ENCODE results near the gene OMP.

Gene OMP

DNA sequence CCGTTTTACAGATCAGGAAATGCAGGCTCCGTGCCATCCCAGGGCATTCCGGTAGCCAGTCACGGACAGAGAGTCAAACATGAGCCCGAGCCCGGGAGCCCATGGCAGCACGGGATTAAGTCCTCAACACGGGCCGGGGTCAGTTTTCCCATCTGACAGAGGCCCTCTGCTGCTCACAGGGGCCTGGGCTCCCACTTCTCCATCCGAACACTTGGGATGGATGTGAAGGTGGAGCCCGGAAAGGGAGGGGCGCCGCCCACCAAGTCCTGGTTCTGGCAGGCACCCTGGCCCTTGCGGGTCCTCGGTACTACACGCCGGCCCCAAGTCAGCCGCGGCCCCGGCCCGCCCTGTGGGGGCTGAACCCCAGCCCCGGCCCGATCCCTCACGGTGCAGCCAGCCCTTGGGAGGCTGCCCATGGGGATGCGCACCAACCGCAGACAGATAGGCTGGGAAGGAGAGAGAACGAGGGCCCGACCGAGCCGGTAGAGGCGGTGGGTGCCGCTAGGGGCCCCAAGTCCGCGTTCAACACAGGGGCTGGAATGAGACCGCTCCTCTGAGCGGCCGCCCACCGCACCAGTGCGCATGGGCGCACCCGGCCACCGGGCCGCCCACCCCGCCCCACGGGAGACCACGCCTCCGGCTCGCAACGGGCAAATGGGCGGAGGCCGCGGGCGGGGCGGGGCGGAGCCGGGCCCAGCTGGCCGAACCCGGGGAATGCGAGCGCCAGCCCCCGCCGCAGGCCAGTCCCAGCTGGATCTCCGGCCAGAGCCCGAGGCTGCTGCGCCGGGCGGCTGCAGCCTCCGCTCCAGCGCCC lies 36.2 kb upstream of the OMP start, which contains the start of gene CAPN5:
Gene CAPN5 (plus strand): TSS at position 743 of the 814 bp plus-strand sequence. CDS start 17,916 bp downstream, outside the sequence.
- Histone ChIP-seq H3K27me3 (ENCODE audit: insufficient read depth, low read length, poor library complexity, severe bottlenecking) (no peaks in the 10 kb centered on the region), H3K36me3 (ENCODE audit: insufficient read depth, low read length) (no peaks in the 10 kb centered on the region), H3F3A (ENCODE audit: low read depth) (no peaks in the 10 kb centered on the region), H3K9me3 (ENCODE audit: insufficient read depth, low read depth, low read length) (no peaks in the 10 kb centered on the region), H3K79me2 (ENCODE audit: insufficient read depth, low read length) (peaks cover 29% of the 10 kb centered on the region), H3K4me2 (ENCODE audit: low read depth, low read length, poor library complexity, severe bottlenecking) (peak within 1 kb of the TSS; percentile 92), H2AFZ (ENCODE audit: low read length) (peak within 1 kb of the TSS; percentile 94), H3K4me1 (ENCODE audit: insufficient read depth, low read length, poor library complexity, severe bottlenecking) (peaks cover 45% of the 10 kb centered on the region), H3K9me2 (replicated peaks; ENCODE audit: low read depth, low read length) (no peaks in the 10 kb centered on the region), H3K9ac (ENCODE audit: low read depth, low read length, poor library complexity, severe bottlenecking) (peak within 1 kb of the TSS; percentile 75), H4K20me1 (ENCODE audit: insufficient read depth, low read length, poor library complexity, severe bottlenecking) (peaks cover 7% of the 10 kb centered on the region), H3K4me3 (ENCODE audit: low read length, poor library complexity, severe bottlenecking) (peak within 1 kb of the TSS; percentile 87)
- TF ChIP-seq, protein P1, sequence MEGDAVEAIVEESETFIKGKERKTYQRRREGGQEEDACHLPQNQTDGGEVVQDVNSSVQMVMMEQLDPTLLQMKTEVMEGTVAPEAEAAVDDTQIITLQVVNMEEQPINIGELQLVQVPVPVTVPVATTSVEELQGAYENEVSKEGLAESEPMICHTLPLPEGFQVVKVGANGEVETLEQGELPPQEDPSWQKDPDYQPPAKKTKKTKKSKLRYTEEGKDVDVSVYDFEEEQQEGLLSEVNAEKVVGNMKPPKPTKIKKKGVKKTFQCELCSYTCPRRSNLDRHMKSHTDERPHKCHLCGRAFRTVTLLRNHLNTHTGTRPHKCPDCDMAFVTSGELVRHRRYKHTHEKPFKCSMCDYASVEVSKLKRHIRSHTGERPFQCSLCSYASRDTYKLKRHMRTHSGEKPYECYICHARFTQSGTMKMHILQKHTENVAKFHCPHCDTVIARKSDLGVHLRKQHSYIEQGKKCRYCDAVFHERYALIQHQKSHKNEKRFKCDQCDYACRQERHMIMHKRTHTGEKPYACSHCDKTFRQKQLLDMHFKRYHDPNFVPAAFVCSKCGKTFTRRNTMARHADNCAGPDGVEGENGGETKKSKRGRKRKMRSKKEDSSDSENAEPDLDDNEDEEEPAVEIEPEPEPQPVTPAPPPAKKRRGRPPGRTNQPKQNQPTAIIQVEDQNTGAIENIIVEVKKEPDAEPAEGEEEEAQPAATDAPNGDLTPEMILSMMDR (conservative IDR thresholded peaks at IDR 0.05; ENCODE audit: low read length): peak; percentile 51
- no peak for TF ChIP-seq EZH2phosphoT487 (IDR thresholded peaks at IDR 0.05; ENCODE audit: borderline replicate concordance)

DNA sequence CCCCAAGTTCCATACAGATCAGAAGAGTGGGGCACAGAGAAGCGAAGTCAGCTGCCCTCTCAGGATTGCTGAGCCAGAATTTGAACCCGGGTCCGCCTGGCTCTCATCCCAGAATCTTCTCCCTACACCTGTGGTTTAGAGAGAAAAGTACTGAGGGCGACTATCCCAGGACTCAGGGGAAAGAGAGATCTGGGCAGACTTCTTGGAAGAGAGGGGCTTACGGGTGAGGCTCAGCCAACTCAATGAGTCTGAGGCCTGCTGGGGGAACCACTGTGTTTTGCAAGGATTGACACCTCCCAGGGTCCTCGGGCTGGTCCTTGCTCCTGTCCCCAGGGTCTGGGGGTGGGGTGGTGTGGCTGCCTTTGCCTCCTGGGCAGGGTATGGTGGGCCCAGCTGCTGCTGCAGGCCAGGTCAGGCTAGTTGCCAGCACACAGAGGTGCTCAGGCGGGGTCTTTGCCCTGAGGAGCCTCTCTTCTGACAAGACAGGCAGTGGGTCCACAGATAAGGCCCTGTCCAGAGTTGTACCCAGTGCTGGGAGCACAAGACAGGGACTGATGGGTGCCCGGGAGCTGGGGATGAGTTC lies 34.7 kb upstream of the OMP start:
- Histone ChIP-seq H2AFZ (ENCODE audit: low read length) (no peak overlapping the region), H3K9me3 (ENCODE audit: insufficient read depth, low read depth, low read length) (no peaks in the 10 kb centered on the region), H3K4me2 (ENCODE audit: low read depth, low read length, poor library complexity, severe bottlenecking) (peak overlapping the region; percentile 92), H3K9me2 (replicated peaks; ENCODE audit: low read depth, low read length) (no peaks in the 10 kb centered on the region), H3K4me1 (ENCODE audit: insufficient read depth, low read length, poor library complexity, severe bottlenecking) (peaks cover 60% of the 10 kb centered on the region), H3K4me3 (ENCODE audit: low read length, poor library complexity, severe bottlenecking) (peak overlapping the region; percentile 87), H3K36me3 (ENCODE audit: insufficient read depth, low read length) (no peaks in the 10 kb centered on the region), H3K9ac (ENCODE audit: low read depth, low read length, poor library complexity, severe bottlenecking) (peak overlapping the region; percentile 75), H3K27me3 (ENCODE audit: insufficient read depth, low read length, poor library complexity, severe bottlenecking) (no peaks in the 10 kb centered on the region), H4K20me1 (ENCODE audit: insufficient read depth, low read length, poor library complexity, severe bottlenecking) (peaks cover 7% of the 10 kb centered on the region), H3F3A (ENCODE audit: low read depth) (no peaks in the 10 kb centered on the region), H3K79me2 (ENCODE audit: insufficient read depth, low read length) (peaks cover 29% of the 10 kb centered on the region)
- TF ChIP-seq EZH2phosphoT487 (IDR thresholded peaks at IDR 0.05; ENCODE audit: borderline replicate concordance): no peak
- TF ChIP-seq, protein P1 (conservative IDR thresholded peaks at IDR 0.05; ENCODE audit: low read length): no peak

DNA sequence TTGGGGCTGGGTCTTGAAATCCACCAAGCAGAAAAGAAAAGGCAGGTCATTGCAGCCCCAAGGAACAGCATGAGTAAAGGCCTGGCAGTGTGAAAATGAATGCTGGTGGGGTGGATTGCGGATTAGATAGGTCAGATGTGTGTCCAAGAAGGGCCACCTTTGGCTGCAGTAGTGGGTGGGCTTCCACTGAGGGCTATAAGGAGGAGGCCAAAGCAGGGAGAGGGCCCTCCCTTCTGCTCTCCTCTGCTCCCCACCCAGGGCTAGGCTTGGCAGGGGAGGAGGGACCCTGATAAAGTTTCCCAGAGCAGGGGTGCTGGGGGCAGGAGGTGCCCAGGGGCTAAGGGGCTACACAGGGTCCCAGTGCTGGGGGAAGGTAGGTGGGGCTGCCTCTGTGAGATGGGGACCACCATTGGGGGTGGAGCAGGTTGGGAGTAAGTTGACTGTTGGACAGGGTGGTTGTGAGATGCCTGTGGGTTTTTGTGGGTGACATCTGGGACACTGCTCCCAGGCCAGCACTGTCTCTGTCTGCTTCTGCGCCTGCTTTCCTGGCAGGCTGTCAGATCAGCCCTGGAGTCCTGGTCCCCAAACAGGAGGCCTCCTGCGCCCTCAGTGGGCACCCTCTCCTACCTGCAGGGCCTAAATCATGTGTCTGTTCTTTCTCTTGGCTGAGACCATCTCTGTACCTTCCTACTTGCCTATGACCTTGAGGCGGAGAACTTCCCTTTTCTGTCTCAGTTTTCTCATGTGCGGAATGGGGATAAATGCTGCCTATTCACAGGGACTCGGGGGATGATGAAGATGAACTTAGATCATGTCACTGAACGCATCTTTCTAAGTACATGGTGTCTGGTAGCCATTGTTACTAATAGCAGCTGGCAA lies 33.9 kb upstream of the OMP start:
- H3K9ac ChIP-seq (ENCODE audit: low read depth, low read length, poor library complexity, severe bottlenecking): peak overlapping the region; percentile 75
- TF ChIP-seq, protein P1 (conservative IDR thresholded peaks at IDR 0.05; ENCODE audit: low read length): no peak
- TF ChIP-seq EZH2phosphoT487 (IDR thresholded peaks at IDR 0.05; ENCODE audit: borderline replicate concordance): no peak
- no peaks in the 10 kb centered on the region for H3K36me3 ChIP-seq (ENCODE audit: insufficient read depth, low read length)
- no peaks in the 10 kb centered on the region for H3K9me3 ChIP-seq (ENCODE audit: insufficient read depth, low read depth, low read length)
- H3K27me3 ChIP-seq (ENCODE audit: insufficient read depth, low read length, poor library complexity, severe bottlenecking): no peaks in the 10 kb centered on the region
- H4K20me1 ChIP-seq (ENCODE audit: insufficient read depth, low read length, poor library complexity, severe bottlenecking): peaks cover 7% of the 10 kb centered on the region
- H3K4me2 ChIP-seq (ENCODE audit: low read depth, low read length, poor library complexity, severe bottlenecking): peak overlapping the region; percentile 92
- no peaks in the 10 kb centered on the region for H3K9me2 ChIP-seq (replicated peaks; ENCODE audit: low read depth, low read length)
- no peak overlapping the region for H2AFZ ChIP-seq (ENCODE audit: low read length)
- peak overlapping the region; percentile 87 for H3K4me3 ChIP-seq (ENCODE audit: low read length, poor library complexity, severe bottlenecking)
- peaks cover 67% of the 10 kb centered on the region for H3K4me1 ChIP-seq (ENCODE audit: insufficient read depth, low read length, poor library complexity, severe bottlenecking)
- no peaks in the 10 kb centered on the region for H3F3A ChIP-seq (ENCODE audit: low read depth)
- H3K79me2 ChIP-seq (ENCODE audit: insufficient read depth, low read length): peaks cover 31% of the 10 kb centered on the region
